Endothelial cell of umbilical vein (primary cell): ENCODE data around the gene TMEM145. TPM values are rescaled to one million over a fixed set of nuclear protein-coding genes. Genes with fewer than 3 reads are reported as not detected.
A peak's percentile ranks its signal among the peaks of the same experiment; 100 is the strongest.

Experiments used
- BruUV-seq: library from RNA; stranded (reverse); fragments of 400-500 nt; replicated peaks from 2 replicates; lab custom pipeline; 2021; lab: Mats Ljungman, UMichigan
- CTCF ChIA-PET: fragments of 300-600, 350-600 bp; sonication (Branson Sonifier 250); formaldehyde crosslinking; loops from one replicate; lab custom pipeline; 2021; ENCODE audit warnings: antibody characterized with exemption, inconsistent platforms; lab: Charles Lee
- POLR2A ChIA-PET: fragments of 300-600, 350-600 bp; sonication (Branson Sonifier 250); formaldehyde crosslinking; loops from one replicate; lab custom pipeline; 2021; ENCODE audit warnings: antibody characterized with exemption, inconsistent platforms; lab: Charles Lee
- DNase-seq: peaks from one replicate; pipeline ENCODE4 v3.0.0-alpha.2; 2011; ENCODE audit warnings: low read depth, low spot score
- FAIRE-seq: peaks from 2 replicates; lab custom pipeline; 2011; peaks lifted over from hg19 to GRCh38; lab: Jason Lieb, UNC
- H2AFZ ChIP-seq: 2 replicates; pipeline ENCODE4 v1.6.0; 2012; ENCODE audit warnings: low read depth, low read length, control low read depth, inconsistent platforms
- H3K27ac ChIP-seq: 2 replicates; pipeline ENCODE4 v1.5.1; 2011; ENCODE audit warnings: low read depth, mild to moderate bottlenecking, control low read depth, low read length, moderate library complexity; ENCODE audit not compliant: insufficient read depth
- H3K27me3 ChIP-seq, 2 experiments: 2 replicates each; pipeline versions ENCODE4 v1.6.0 to v1.6.1; 2011; ENCODE audit warnings: low read length in 2 of 2, mixed read lengths in 1 of 2; ENCODE audit not compliant: control insufficient read depth in 2 of 2, insufficient read depth in 2 of 2
- H3K36me3 ChIP-seq, 2 experiments: 2 replicates in 1 of 2; 3 replicates in 1 of 2; pipeline ENCODE4 v1.5.1; 2011; ENCODE audit warnings: low read length in 2 of 2, mild to moderate bottlenecking in 1 of 2, moderate library complexity in 1 of 2; ENCODE audit not compliant: control insufficient read depth in 2 of 2, insufficient read depth in 2 of 2; ENCODE audit errors: extremely low read depth in 1 of 2
- H3K4me1 ChIP-seq: 3 replicates; pipeline ENCODE4 v1.5.1; 2011; ENCODE audit warnings: mild to moderate bottlenecking, low read length; ENCODE audit not compliant: control insufficient read depth, insufficient read depth; ENCODE audit errors: extremely low read depth
- H3K4me2 ChIP-seq: 2 replicates; pipeline ENCODE4 v1.6.1; 2011; ENCODE audit warnings: low read length, control low read depth, mixed read lengths; ENCODE audit not compliant: insufficient read depth
- H3K4me3 ChIP-seq, 3 experiments: fragments of 200-600 bp in 1 of 3; sonication (generic), shearing (Covaris generic) in 1 of 3; replicated peaks in 1 of 3; 2 replicates each; pipeline ENCODE4 v1.5.1; 2011 to 2016; ENCODE audit warnings: control low read depth in 3 of 3, low read length in 3 of 3, mild to moderate bottlenecking in 2 of 3, inconsistent platforms in 1 of 3, low read depth in 1 of 3, moderate library complexity in 1 of 3; ENCODE audit not compliant: insufficient read depth in 1 of 3
- H3K79me2 ChIP-seq: 2 replicates; pipeline ENCODE4 v1.6.0; 2012; ENCODE audit warnings: low read length, inconsistent platforms; ENCODE audit not compliant: control insufficient read depth, insufficient read depth
- H3K9ac ChIP-seq: replicated peaks from 2 replicates; pipeline ENCODE3; 2011; ENCODE audit warnings: low read length, control low read depth; ENCODE audit not compliant: insufficient read depth; ENCODE audit errors: extremely low read depth
- H3K9me1 ChIP-seq: replicated peaks from 3 replicates; pipeline ENCODE4 v1.6.0; 2011; ENCODE audit warnings: mild to moderate bottlenecking, low read length; ENCODE audit not compliant: control insufficient read depth, insufficient read depth; ENCODE audit errors: extremely low read depth
- H3K9me3 ChIP-seq: replicated peaks from 2 replicates; pipeline ENCODE4 v1.5.1; 2012; ENCODE audit warnings: low read length, inconsistent platforms; ENCODE audit not compliant: control insufficient read depth, insufficient read depth
- H4K20me1 ChIP-seq: replicated peaks from 2 replicates; pipeline ENCODE3; 2011; ENCODE audit warnings: mild to moderate bottlenecking, low read length; ENCODE audit not compliant: control insufficient read depth, insufficient read depth; ENCODE audit errors: extremely low read depth
- EZH2 ChIP-seq: IDR thresholded peaks from 2 replicates; pipeline ENCODE4 v1.6.1; 2012; ENCODE audit warnings: borderline replicate concordance, low read depth, mild to moderate bottlenecking, moderate library complexity, low read length, inconsistent platforms; ENCODE audit not compliant: severe bottlenecking
- FOS ChIP-seq: IDR thresholded peaks from 2 replicates; pipeline ENCODE4 v1.6.1; 2011; ENCODE audit warnings: mild to moderate bottlenecking, low read length, moderate library complexity, borderline replicate concordance; ENCODE audit not compliant: insufficient read depth
- GATA2 ChIP-seq: IDR thresholded peaks from 2 replicates; pipeline ENCODE4 v1.7.0; 2011; ENCODE audit warnings: low read depth, mild to moderate bottlenecking, moderate library complexity, mixed read lengths, low read length; ENCODE audit not compliant: insufficient read length, insufficient read depth
- JUN ChIP-seq: IDR thresholded peaks from 2 replicates; pipeline ENCODE4 v1.6.1; 2011; ENCODE audit warnings: borderline replicate concordance, low read depth; ENCODE audit not compliant: insufficient read length, insufficient read depth
- MYC ChIP-seq: IDR thresholded peaks from one replicate; pipeline ENCODE4 v1.6.1; 2011; ENCODE audit warnings: mild to moderate bottlenecking, low read depth, low read length
- POLR2A ChIP-seq: IDR thresholded peaks from 2 replicates; pipeline ENCODE4 v1.6.1; 2012; ENCODE audit warnings: low read depth, mild to moderate bottlenecking, control low read depth, low read length
- POLR2AphosphoS5 ChIP-seq: IDR thresholded peaks from 2 replicates; pipeline ENCODE4 v1.6.1; 2012; ENCODE audit warnings: low read depth, mild to moderate bottlenecking, control low read depth, low read length, moderate library complexity; ENCODE audit not compliant: insufficient read depth
- dilution Hi-C: fragments of 300-500 bp; cut with MboI; formaldehyde crosslinking; loops from one replicate; pipeline ENCODE4 v1.15.0; 2019; ENCODE audit warnings: low sequenced_read_pairs; ENCODE audit not compliant: extremely low pct_ligation_motif_present
- intact Hi-C: fragments of 100-400 bp; cut with micrococcal nuclease; formaldehyde crosslinking; loops from one replicate; pipeline ENCODE4 v1.10.0; 2022
- polyA plus RNA-seq, 4 experiments: library from polyadenylated mRNA; depleted of rRNA in 3 of 4; stranded (reverse) in 3 of 4; unstranded in 1 of 4; fragments of >200 nt; gene quantifications; 2 replicates each; pipeline versions ENCODE4 v1.2.1 to v1.2.3, GENCODE V29; 2011 to 2012; ENCODE audit warnings: missing spikeins in 1 of 4
- total RNA-seq: library from RNA; stranded (reverse); gene quantifications from 2 replicates; pipeline ENCODE4 v1.2.3, GENCODE V29; 2021
- TF ChIP-seq, protein P1 (sequence below), 2 donors: IDR thresholded peaks; 1 replicate in 1 of 2; 2 replicates in 1 of 2; pipeline ENCODE4 v1.5.1; 2011; ENCODE audit warnings: low read length in 2 of 2, mild to moderate bottlenecking in 2 of 2, moderate library complexity in 2 of 2, control low read depth in 1 of 2, inconsistent platforms in 1 of 2, low read depth in 1 of 2; ENCODE audit not compliant: insufficient read depth in 1 of 2; ENCODE audit errors: extremely low read depth in 1 of 2
- TF ChIP-seq, protein P2 (sequence below): IDR thresholded peaks from 2 replicates; pipeline ENCODE4 v1.6.1; 2011; ENCODE audit not compliant: insufficient read depth, insufficient read length

Gene TMEM145
- total and polyA plus RNA-seq, 2 donors (not counting 3 experiments of a cell fraction or from before 2014, with no cell fraction given): not detected

DNA sequence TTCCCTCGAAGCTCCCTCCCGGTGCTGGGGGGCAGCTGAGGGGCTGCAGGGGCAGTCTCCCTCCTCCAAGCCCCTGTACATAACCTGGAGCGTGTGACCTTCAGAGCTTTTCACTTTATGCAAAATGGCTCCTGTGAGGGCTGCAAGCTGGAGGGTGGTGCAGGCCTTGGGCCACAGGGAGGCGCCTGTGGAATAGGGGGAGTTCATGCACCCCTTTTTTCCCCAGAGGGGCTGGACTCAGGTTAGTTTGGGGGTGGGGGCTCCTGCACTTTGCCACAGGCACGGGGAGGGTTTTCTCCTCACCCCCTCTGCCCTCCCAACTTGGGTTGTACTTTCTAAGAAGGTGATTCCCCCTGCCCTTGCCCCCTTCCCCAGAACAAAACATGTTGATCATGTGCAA, 17.8 kb upstream of the TMEM145 start:
- TF ChIP-seq FOS: no peak
- TF ChIP-seq JUN: no peak
- no peak for TF ChIP-seq POLR2A
- TF ChIP-seq EZH2: no peak
- TF ChIP-seq, protein P1, sequence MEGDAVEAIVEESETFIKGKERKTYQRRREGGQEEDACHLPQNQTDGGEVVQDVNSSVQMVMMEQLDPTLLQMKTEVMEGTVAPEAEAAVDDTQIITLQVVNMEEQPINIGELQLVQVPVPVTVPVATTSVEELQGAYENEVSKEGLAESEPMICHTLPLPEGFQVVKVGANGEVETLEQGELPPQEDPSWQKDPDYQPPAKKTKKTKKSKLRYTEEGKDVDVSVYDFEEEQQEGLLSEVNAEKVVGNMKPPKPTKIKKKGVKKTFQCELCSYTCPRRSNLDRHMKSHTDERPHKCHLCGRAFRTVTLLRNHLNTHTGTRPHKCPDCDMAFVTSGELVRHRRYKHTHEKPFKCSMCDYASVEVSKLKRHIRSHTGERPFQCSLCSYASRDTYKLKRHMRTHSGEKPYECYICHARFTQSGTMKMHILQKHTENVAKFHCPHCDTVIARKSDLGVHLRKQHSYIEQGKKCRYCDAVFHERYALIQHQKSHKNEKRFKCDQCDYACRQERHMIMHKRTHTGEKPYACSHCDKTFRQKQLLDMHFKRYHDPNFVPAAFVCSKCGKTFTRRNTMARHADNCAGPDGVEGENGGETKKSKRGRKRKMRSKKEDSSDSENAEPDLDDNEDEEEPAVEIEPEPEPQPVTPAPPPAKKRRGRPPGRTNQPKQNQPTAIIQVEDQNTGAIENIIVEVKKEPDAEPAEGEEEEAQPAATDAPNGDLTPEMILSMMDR (IDR thresholded peaks at IDR 0.05; ENCODE audit: extremely low read depth in 1 of 2, insufficient read depth in 1 of 2, low read depth in 1 of 2, low read length in 2 of 2): no peak
- TF ChIP-seq GATA2: no peak
- no peak for TF ChIP-seq MYC
- TF ChIP-seq, protein P2, sequence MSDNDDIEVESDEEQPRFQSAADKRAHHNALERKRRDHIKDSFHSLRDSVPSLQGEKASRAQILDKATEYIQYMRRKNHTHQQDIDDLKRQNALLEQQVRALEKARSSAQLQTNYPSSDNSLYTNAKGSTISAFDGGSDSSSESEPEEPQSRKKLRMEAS: no peak
- TF ChIP-seq POLR2AphosphoS5: no peak
- Histone ChIP-seq H3K4me2 (no peak overlapping the region), H3K27me3 (no peaks in the 10 kb centered on the region), H3K9me1 (no peaks in the 10 kb centered on the region), H3K36me3 (peaks cover 8 to 52% of the 10 kb centered on the region in 2 experiments), H3K9me3 (no peaks in the 10 kb centered on the region), H3K4me1 (no peaks in the 10 kb centered on the region), H3K79me2 (no peaks in the 10 kb centered on the region), H3K27ac (no peak overlapping the region), H3K4me3 (no peak overlapping the region), H2AFZ (no peak overlapping the region), H3K9ac (no peak overlapping the region), H4K20me1 (no peaks in the 10 kb centered on the region)
- dilution Hi-C loops: no loop called here
- DNase-seq (no peak), FAIRE-seq (no peak)
- ChIA-PET POLR2A (no interaction called here), CTCF (interaction anchor here (1.0 to 6.7 kb wide), 3 partner anchors 17 to 51 kb away, joined by 4 to 60 read pairs (median 8); no protein-coding TSS in a partner anchor)
- TSS peak; percentile 22 for BruUV-seq
- intact Hi-C loops: no loop called here
